OCI-LY1 (cell line): ENCODE measurements around the gene CEP131.

ENCODE experiments used
- H2AFZ ChIP-seq: fragments of 200-600 bp; sonication (generic), shearing (Covaris generic); 2 replicates; pipeline ENCODE4 v1.6.0; 2014; ENCODE audit warnings: antibody characterized with exemption, mild to moderate bottlenecking, low read length
- H3F3A ChIP-seq: fragments of 200-600 bp; sonication (generic), shearing (Covaris generic); 2 replicates; pipeline ENCODE4 v1.6.0; 2014; ENCODE audit warnings: mild to moderate bottlenecking, antibody characterized with exemption, low read length, moderate library complexity; ENCODE audit not compliant: insufficient read depth
- H3K27ac ChIP-seq: fragments of 200-600 bp; sonication (generic); 2 replicates; pipeline ENCODE4 v1.5.1; 2014; ENCODE audit warnings: low read length, mixed run types, mild to moderate bottlenecking, low read depth; ENCODE audit not compliant: poor library complexity, severe bottlenecking
- H3K27me3 ChIP-seq: fragments of 200-600 bp; sonication (generic); 2 replicates; pipeline ENCODE4 v1.6.0; 2014; ENCODE audit warnings: antibody characterized with exemption, mild to moderate bottlenecking, low read length, moderate library complexity; ENCODE audit not compliant: insufficient read depth
- H3K36me3 ChIP-seq: fragments of 200-600 bp; sonication (generic); 2 replicates; pipeline ENCODE4 v1.6.1; 2014; ENCODE audit warnings: mild to moderate bottlenecking, antibody characterized with exemption, low read length, moderate library complexity, mixed read lengths; ENCODE audit not compliant: insufficient read depth
- H3K4me1 ChIP-seq: fragments of 200-600 bp; sonication (generic); 2 replicates; pipeline ENCODE4 v1.5.1; 2014; ENCODE audit warnings: mild to moderate bottlenecking, low read length, moderate library complexity; ENCODE audit not compliant: insufficient read depth, severe bottlenecking
- H3K4me2 ChIP-seq: fragments of 200-600 bp; sonication (generic), shearing (Covaris generic); 2 replicates; pipeline ENCODE4 v1.6.1; 2014; ENCODE audit warnings: low read length
- H3K4me3 ChIP-seq: fragments of 200-600 bp; sonication (generic); 2 replicates; pipeline ENCODE4 v1.5.1; 2014; ENCODE audit warnings: low read length, low read depth, mild to moderate bottlenecking, mixed read lengths; ENCODE audit not compliant: poor library complexity, severe bottlenecking
- H3K79me2 ChIP-seq: fragments of 200-600 bp; shearing (Covaris generic); 2 replicates; pipeline ENCODE4 v1.6.1; 2016; ENCODE audit warnings: mixed run types, low read length, mixed read lengths; ENCODE audit not compliant: insufficient read depth
- H3K9ac ChIP-seq: fragments of 200-600 bp; sonication (generic), shearing (Covaris generic); 2 replicates; pipeline ENCODE4 v1.6.1; 2014; ENCODE audit warnings: mild to moderate bottlenecking, low read length, mixed read lengths
- H3K9me2 ChIP-seq: fragments of 200-600 bp; sonication (generic), shearing (Covaris generic); 2 replicates; pipeline ENCODE4 v1.6.1; 2014; ENCODE audit warnings: low read depth, mild to moderate bottlenecking, low read length, mixed read lengths
- H3K9me3 ChIP-seq: fragments of 200-600 bp; shearing (Covaris generic); 2 replicates; pipeline ENCODE4 v1.6.1; 2014; ENCODE audit warnings: low read length, mixed read lengths
- H4K20me1 ChIP-seq: fragments of 200-600 bp; sonication (generic), shearing (Covaris generic); 2 replicates; pipeline ENCODE4 v1.6.0; 2016; ENCODE audit warnings: mild to moderate bottlenecking, low read length; ENCODE audit not compliant: insufficient read depth
- EZH2 ChIP-seq: fragments of 200-600 bp; sonication (generic), shearing (Covaris generic); IDR thresholded peaks from 2 replicates; pipeline ENCODE4 v1.8.0; 2017; ENCODE audit warnings: borderline replicate concordance, mixed run types, mild to moderate bottlenecking, antibody characterized with exemption, low read length, moderate library complexity, mixed read lengths
- TF ChIP-seq, protein P1 (sequence below): fragments of 200-600 bp; sonication (generic), shearing (Covaris generic); IDR thresholded peaks from 2 replicates; pipeline ENCODE4 v1.5.1; 2017; ENCODE audit warnings: mild to moderate bottlenecking, antibody characterized with exemption, low read length, moderate library complexity, mixed read lengths

Gene CEP131

DNA sequence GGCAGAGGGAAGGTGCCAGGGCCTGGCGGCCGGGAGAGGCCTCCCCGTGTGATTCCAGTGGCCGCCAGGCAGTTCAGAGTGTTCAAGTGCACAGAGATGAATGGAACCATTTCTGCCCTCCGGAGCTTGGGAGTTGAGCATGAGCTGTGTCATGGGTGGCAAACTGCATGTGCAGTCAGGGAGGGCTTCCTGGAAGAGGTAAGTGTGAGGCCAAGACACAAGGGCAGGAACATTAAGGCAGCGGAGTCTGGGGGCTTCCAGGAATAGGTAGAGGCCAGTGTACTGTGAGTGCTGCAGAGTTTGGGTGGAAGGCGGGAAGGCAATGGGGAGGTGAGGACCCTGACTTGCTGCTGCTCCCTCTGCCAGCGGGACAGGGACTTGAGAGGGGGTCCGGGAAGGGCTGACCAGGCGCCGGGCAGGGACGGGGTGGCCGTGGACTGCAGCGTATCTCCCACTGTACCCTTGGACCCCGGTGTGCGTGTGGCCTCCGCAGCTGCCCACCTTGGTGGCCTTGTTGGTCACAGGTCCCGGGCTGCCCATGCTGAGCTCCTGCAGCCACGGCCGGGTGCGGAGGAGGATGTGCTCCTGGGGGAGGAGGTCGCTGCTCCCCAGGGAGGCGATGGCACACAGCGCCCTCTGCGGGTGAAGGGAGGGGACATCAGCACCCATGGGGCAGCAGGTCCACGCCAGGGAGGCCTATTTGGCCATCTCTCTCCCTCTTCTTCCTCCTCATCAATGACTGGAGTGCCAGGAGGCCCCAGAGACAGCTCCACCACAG lies 7.5 kb upstream of the CEP131 start:
- Histone ChIP-seq H3K4me2 (no peak overlapping the region), H3K79me2 (no peaks in the 10 kb centered on the region), H3K4me3 (no peak overlapping the region), H3F3A (no peaks in the 10 kb centered on the region; the same call in 1 of the 2 replicates), H3K4me1 (no peaks in the 10 kb centered on the region), H3K36me3 (peaks cover 23% of the 10 kb centered on the region), H3K9me2 (no peaks in the 10 kb centered on the region), H4K20me1 (no peaks in the 10 kb centered on the region), H3K9me3 (no peaks in the 10 kb centered on the region), H3K27me3 (no peaks in the 10 kb centered on the region; the same call in 1 of the 2 replicates), H3K27ac (no peak overlapping the region), H2AFZ (no peak overlapping the region), H3K9ac (no peak overlapping the region)
- TF ChIP-seq, protein P1, sequence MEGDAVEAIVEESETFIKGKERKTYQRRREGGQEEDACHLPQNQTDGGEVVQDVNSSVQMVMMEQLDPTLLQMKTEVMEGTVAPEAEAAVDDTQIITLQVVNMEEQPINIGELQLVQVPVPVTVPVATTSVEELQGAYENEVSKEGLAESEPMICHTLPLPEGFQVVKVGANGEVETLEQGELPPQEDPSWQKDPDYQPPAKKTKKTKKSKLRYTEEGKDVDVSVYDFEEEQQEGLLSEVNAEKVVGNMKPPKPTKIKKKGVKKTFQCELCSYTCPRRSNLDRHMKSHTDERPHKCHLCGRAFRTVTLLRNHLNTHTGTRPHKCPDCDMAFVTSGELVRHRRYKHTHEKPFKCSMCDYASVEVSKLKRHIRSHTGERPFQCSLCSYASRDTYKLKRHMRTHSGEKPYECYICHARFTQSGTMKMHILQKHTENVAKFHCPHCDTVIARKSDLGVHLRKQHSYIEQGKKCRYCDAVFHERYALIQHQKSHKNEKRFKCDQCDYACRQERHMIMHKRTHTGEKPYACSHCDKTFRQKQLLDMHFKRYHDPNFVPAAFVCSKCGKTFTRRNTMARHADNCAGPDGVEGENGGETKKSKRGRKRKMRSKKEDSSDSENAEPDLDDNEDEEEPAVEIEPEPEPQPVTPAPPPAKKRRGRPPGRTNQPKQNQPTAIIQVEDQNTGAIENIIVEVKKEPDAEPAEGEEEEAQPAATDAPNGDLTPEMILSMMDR, result peak; percentile 49
- TF ChIP-seq EZH2, result no peak

DNA sequence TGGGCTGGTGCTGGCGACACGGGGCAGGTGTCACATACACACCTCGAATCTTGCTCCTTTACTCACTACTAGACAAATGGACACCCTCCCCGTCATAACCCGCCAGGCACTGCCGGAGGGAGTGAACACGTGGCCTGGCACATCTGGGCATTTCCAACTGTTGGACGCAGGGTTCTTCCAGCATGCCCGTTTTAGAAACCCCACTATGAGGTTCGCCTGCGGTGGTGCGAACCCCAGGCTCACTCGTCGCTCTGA lies 6.8 kb upstream of the CEP131 start:
- no peak overlapping the region for H2AFZ ChIP-seq
- no peak for TF ChIP-seq EZH2
- TF ChIP-seq, protein P1, result no peak
- no peaks in the 10 kb centered on the region for H3K9me2 ChIP-seq
- H3K4me3 ChIP-seq, result no peak overlapping the region
- H3K27ac ChIP-seq, result no peak overlapping the region
- H3F3A ChIP-seq, result no peaks in the 10 kb centered on the region; the same call in 1 of the 2 replicates
- H3K9me3 ChIP-seq, result no peaks in the 10 kb centered on the region
- H3K36me3 ChIP-seq, result peaks cover 23% of the 10 kb centered on the region
- H3K4me1 ChIP-seq, result no peaks in the 10 kb centered on the region
- no peaks in the 10 kb centered on the region for H4K20me1 ChIP-seq
- no peaks in the 10 kb centered on the region; the same call in 1 of the 2 replicates for H3K27me3 ChIP-seq
- H3K9ac ChIP-seq, result no peak overlapping the region
- H3K4me2 ChIP-seq, result no peak overlapping the region
- H3K79me2 ChIP-seq, result no peaks in the 10 kb centered on the region

DNA sequence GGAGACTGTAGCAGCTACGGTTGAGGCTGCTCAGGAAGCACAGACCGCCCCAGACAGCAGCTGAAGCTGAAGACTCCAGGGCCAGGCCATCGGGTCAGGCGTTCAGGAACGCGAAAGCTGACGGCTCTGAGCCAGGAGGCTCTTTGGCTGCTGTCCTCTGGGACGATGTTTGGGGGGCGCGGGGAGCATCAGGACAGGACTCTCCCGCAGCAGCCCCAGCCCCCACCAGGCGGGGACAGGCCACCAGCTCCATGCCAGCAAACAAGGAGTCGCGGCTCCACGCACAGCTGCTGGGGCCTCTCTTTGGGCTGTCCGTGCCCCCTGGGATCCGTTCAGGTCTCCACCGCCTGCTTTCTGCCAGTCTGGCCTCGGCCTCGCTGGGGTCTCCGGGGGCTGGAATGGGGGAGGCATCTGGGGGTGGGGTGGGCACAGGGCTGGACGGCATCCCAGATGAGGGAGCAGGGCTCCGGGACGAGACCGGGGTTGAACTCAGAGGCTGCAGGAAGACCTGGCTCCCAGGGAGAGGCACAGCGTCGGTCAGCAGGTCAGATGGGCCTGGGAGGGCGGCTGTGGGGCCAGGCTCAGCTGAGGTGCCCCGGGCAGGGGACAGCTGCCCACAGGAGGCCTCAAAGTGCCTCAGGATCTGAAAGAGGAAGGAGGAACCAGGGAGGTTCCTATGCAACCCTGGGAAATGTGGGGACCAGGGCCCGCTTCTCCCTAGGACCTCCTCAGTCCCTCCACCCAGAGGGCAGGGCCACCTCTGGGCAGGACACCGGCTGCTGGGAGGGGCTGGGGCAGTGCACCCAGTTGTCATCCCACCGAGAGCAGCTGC lies 6.3 kb upstream of the CEP131 start:
- no peaks in the 10 kb centered on the region for H3K9me2 ChIP-seq
- H3K4me3 ChIP-seq, result no peak overlapping the region
- H4K20me1 ChIP-seq, result no peaks in the 10 kb centered on the region
- H3K4me2 ChIP-seq, result no peak overlapping the region
- no peaks in the 10 kb centered on the region for H3K79me2 ChIP-seq
- peaks cover 23% of the 10 kb centered on the region for H3K36me3 ChIP-seq
- H3K27me3 ChIP-seq, result no peaks in the 10 kb centered on the region; the same call in 1 of the 2 replicates
- H2AFZ ChIP-seq, result no peak overlapping the region
- H3F3A ChIP-seq, result no peaks in the 10 kb centered on the region; the same call in 1 of the 2 replicates
- H3K27ac ChIP-seq, result no peak overlapping the region
- no peaks in the 10 kb centered on the region for H3K4me1 ChIP-seq
- no peak overlapping the region for H3K9ac ChIP-seq
- TF ChIP-seq EZH2, result no peak
- TF ChIP-seq, protein P1, result no peak
- no peaks in the 10 kb centered on the region for H3K9me3 ChIP-seq
